A673 (cell line): Measurements from ENCODE around the gene GIT2. TPM values are rescaled to one million over a fixed set of nuclear protein-coding genes. Genes with fewer than 3 reads are reported as not detected.
"Not testable (repeated sequence)": the region's sequence is repeated elsewhere in the genome, so short reads cannot be mapped to it uniquely, and the experiment has no call there.

Experiments
- BruUV-seq: library from RNA; stranded (reverse); fragments of 400-500 nt; replicated peaks from 2 replicates; lab custom pipeline; 2021; lab: Mats Ljungman, UMichigan
- CTCF ChIA-PET: fragments of 300-600 bp; sonication (Branson Sonifier 250); formaldehyde crosslinking; loops from one replicate; lab custom pipeline; 2022; ENCODE audit warnings: antibody characterized with exemption; lab: Charles Lee
- POLR2A ChIA-PET: fragments of 300-600 bp; sonication (Branson Sonifier 250); formaldehyde crosslinking; loops from one replicate; lab custom pipeline; 2022; ENCODE audit warnings: antibody characterized with exemption; ENCODE audit not compliant: low non-redundant PET; lab: Charles Lee
- DNase-seq: peaks from one replicate; pipeline ENCODE4 v3.0.0-alpha.2; 2015; ENCODE audit warnings: low spot score
- H3K27ac ChIP-seq: fragments of 200-600 bp; sonication (generic); 2 replicates; pipeline ENCODE4 v1.5.1; 2016; ENCODE audit warnings: mixed run types, low read depth, mild to moderate bottlenecking, mixed read lengths, antibody characterized with exemption, low read length; ENCODE audit not compliant: poor library complexity, severe bottlenecking
- H3K27me3 ChIP-seq: fragments of 200-600 bp; sonication (generic); replicated peaks from 2 replicates; pipeline ENCODE4 v1.6.1; 2017; ENCODE audit warnings: mixed run types, low read depth, mild to moderate bottlenecking, mixed read lengths, antibody characterized with exemption, low read length; ENCODE audit not compliant: insufficient read depth, poor library complexity
- H3K36me3 ChIP-seq: fragments of 200-600 bp; sonication (generic); 2 replicates; pipeline ENCODE4 v1.6.1; 2016; ENCODE audit warnings: mixed run types, mild to moderate bottlenecking, mixed read lengths, antibody characterized with exemption, low read length; ENCODE audit not compliant: insufficient read depth, poor library complexity, severe bottlenecking
- H3K4me1 ChIP-seq: fragments of 200-600 bp; sonication (generic); 2 replicates; pipeline ENCODE4 v1.6.1; 2017; ENCODE audit warnings: mixed run types, mild to moderate bottlenecking, mixed read lengths, antibody characterized with exemption, low read length; ENCODE audit not compliant: insufficient read depth, poor library complexity, severe bottlenecking
- H3K4me3 ChIP-seq: fragments of 200-600 bp; sonication (generic); 2 replicates; pipeline ENCODE4 v1.5.1; 2016; ENCODE audit warnings: low read depth, mixed run types, mild to moderate bottlenecking, mixed read lengths, low read length; ENCODE audit not compliant: poor library complexity, severe bottlenecking
- H3K9me3 ChIP-seq: fragments of 200-600 bp; sonication (generic); 2 replicates; pipeline ENCODE4 v1.6.1; 2016; ENCODE audit warnings: mixed run types, low read depth, mild to moderate bottlenecking, mixed read lengths, antibody characterized with exemption, low read length; ENCODE audit not compliant: poor library complexity, severe bottlenecking
- CTCF ChIP-seq: fragments of 300-800, 200-600 bp; sonication (generic); conservative IDR thresholded peaks from 2 replicates; pipeline ENCODE4 v1.5.1; 2017; ENCODE audit warnings: low read depth, mild to moderate bottlenecking, antibody characterized with exemption, low read length, moderate library complexity, mixed read lengths
- EZH2 ChIP-seq: fragments of 200-600 bp; sonication (generic); IDR thresholded peaks from 2 replicates; pipeline ENCODE4 v1.6.1; 2017; ENCODE audit warnings: borderline replicate concordance, low read depth, mild to moderate bottlenecking, mixed read lengths, antibody characterized with exemption, low read length; ENCODE audit not compliant: poor library complexity, severe bottlenecking
- intact Hi-C: fragments of 100-400 bp; cut with micrococcal nuclease; formaldehyde crosslinking; loops from one replicate; pipeline ENCODE4 v1.10.0; 2022; ENCODE audit not compliant: unreplicated experiment
- total RNA-seq: library from RNA; stranded (reverse); gene quantifications from 2 replicates; pipeline ENCODE4 v1.2.3, GENCODE V29; 2021

GIT2 gene
- total RNA-seq, 1 experiment from 2014 or later: 48.1 TPM

DNA sequence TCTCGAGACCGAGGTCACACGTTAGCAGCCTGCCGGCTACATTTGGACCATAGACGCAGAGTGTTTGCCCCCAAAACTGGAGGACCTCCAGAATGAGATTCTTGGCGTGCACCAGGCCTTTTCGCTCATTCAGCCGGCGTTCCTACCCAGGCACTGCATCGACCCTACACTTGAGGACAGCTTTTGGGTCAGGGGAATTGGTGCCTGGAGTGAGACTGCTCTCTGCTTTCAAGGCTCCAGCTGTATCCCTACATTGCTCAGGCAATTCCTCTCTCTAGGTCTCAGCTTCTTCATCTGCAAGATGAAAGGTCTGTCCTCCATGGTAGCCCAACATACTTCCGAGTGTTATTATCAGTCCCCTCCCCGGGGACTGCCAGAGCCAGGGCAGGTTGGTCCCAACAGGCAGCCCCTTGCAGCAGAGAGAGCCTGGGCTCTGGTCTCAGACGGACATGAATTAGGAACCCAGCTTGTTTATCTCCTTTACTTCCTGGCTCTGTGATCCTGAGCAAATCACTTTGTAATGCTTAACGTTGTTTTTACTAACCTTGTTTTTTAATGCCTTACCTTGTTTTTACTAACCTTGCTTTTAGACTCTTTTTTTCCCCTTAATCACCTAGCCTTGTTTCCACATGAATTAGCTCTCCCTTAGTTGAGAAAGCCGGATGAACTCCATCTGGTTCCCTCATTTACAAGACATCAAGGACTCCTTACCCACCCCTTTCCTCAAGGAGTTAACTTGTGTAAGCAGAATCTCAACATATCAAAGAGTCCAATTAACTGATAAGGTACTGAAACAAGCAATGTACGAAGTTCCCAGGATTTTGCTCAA lies 95.2 kb downstream of the GIT2 start:
- POLR2A ChIA-PET: interaction anchor here (0.6 to 0.7 kb wide), 2 partner anchors 471 to 713 kb away, joined by 3 to 7 read pairs; no protein-coding TSS in a partner anchor
- peak overlapping the region; percentile 86 for H3K27ac ChIP-seq
- intact Hi-C loops: no loop called here
- no peaks in the 10 kb centered on the region for H3K27me3 ChIP-seq
- peak; percentile 18 for DNase-seq
- no peak for TF ChIP-seq EZH2
- no peaks in the 10 kb centered on the region for H3K9me3 ChIP-seq
- peaks cover 30% of the 10 kb centered on the region for H3K36me3 ChIP-seq
- CTCF ChIA-PET: no interaction called here
- peaks cover 6% of the 10 kb centered on the region for H3K4me1 ChIP-seq
- BruUV-seq: no TSS peak
- peak overlapping the region; percentile 67 for H3K4me3 ChIP-seq

DNA sequence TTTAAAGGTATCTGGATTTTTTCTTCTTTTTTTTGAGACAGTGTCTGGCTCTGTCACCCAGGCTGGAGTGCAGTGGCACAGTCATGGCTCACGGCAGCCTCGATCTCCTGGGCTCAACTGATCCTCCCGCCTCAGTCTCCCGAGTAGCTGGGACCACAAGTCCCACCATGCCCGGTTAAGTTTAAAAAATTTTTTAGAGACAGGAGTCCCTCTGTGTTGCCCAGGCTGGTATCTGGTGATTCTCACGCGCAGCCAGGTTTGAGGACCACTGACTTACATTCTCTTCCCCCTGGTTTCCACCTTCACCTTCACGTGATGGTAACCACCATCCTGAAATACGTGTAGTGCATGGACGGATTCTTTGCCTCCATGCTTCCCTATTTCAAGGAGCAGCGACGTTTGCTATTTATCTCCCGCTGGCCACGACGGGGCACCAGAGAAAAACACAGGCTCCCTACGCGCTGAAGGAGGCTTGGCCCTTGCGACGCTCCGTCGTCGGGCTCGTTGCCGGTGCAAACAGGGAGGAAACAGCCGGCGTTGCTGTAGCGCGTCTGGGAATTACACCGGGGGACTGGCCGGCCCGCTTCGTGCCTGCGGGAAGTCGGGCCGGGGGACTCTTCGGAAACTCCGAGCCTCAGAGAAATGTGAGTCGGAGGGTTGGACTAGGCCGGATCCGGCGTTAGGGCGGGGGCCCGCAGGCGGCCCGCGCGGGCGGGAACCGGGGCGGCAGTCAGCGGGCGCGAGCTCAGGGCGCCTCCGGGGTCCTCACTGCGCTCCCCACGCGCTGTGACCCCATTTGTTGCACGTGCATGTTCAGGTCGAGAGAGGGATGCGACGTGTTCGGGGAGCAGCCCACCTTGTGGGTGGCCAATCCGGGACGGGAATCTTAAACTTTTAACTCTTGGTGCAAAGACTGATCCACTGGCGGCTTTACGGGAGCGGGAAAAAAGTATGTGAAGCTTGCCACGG lies 96.1 kb downstream of the GIT2 start, which contains the start of gene TCHP:
Gene TCHP, plus strand, starts transcription at position 492 of the 969 bp plus-strand sequence. CDS start 2,753 bp downstream, outside the sequence.
- ChIA-PET POLR2A (interaction anchor here (0.6 to 0.7 kb wide), 2 partner anchors 472 to 714 kb away, joined by 3 to 7 read pairs; no protein-coding TSS in a partner anchor), CTCF (interaction anchor here (0.5 kb wide), 1 partner anchor 56 kb away, joined by 6 read pairs; no protein-coding TSS in a partner anchor)
- Histone ChIP-seq H3K27ac (peak within 1 kb of the TSS; percentile 86), H3K36me3 (peaks cover 22% of the 10 kb centered on the region), H3K4me3 (peak within 1 kb of the TSS; percentile 67), H3K4me1 (peaks cover 6% of the 10 kb centered on the region), H3K9me3 (no peaks in the 10 kb centered on the region), H3K27me3 (no peaks in the 10 kb centered on the region)
- BruUV-seq: TSS peak; percentile 73
- peak; percentile 94 for DNase-seq
- intact Hi-C loops: no loop called here
- TF ChIP-seq EZH2 (no peak), CTCF (peak; percentile 48; the same call in 1 of the 2 replicates)

DNA sequence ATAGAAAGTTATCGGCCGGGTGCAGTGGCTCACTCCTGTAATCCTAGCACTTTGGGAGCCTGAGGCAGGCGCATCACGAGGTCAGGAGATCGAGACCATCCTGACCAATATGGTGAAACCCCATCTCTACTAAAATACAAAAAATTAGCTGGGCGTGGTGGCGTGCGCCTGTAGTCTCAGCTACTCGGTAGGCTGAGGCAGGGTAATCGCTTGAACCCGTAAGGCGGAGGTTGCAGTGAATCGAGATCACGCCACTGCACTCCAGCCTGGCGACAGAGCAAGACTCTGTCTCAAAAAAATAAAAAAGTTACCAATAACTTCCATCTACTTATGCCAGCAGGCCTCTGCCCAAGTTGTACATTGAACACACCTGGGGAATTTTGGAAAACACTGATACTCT lies 96.8 kb downstream of the GIT2 start:
- BruUV-seq, POLR2A ChIA-PET, DNase-seq, H3K4me1 ChIP-seq, intact Hi-C loops, H3K9me3 ChIP-seq, CTCF ChIA-PET, H3K27me3 ChIP-seq: not testable (repeated sequence)
- Histone ChIP-seq H3K36me3 (peaks cover 16% of the 10 kb centered on the region), H3K4me3 (peak overlapping the region; percentile 67), H3K27ac (peak overlapping the region; percentile 86)

DNA sequence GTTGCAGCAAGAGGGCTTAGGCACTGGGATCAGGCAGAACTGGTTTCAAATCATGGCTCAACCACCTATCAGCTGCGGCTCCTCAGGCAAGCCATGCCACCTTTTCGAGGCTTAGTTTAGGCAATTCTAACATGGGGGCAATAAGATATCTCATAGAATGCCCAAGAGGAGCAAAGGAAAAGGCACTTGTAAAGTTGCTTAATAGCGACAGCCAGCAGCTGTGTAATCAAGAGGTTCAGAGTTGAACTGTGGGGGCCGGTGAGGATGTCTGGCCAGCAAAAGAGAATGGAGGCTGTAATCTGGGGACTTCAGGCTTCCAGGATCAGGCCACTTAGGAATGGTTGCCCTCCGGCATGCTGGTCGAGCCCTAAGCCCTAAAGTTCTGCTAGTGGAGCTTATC lies 99.1 kb downstream of the GIT2 start:
- ChIA-PET CTCF (no interaction called here), POLR2A (no interaction called here)
- no peak for TF ChIP-seq EZH2
- TF ChIP-seq CTCF: no peak
- DNase-seq: no peak
- Histone ChIP-seq H3K9me3 (no peaks in the 10 kb centered on the region), H3K27me3 (no peaks in the 10 kb centered on the region), H3K4me1 (peaks cover 6% of the 10 kb centered on the region), H3K27ac (no peak overlapping the region), H3K36me3 (no peaks in the 10 kb centered on the region), H3K4me3 (no peak overlapping the region)
- intact Hi-C loops: no loop called here
- no TSS peak for BruUV-seq
